Nephron progenitor cell (in vitro differentiated cells): ENCODE measurements around the gene EEA1.

Source experiments
- DNase-seq: peaks from one replicate; pipeline ENCODE4 v3.0.0; 2021
- H3K27ac Mint-ChIP-seq: 2 replicates; pipeline ENCODE4 v1.8.0; 2021; ENCODE audit warnings: mild to moderate bottlenecking, moderate library complexity, mixed read lengths
- H3K27me3 Mint-ChIP-seq: 2 replicates; pipeline ENCODE4 v1.8.0; 2021; ENCODE audit warnings: mild to moderate bottlenecking, low read depth, mixed read lengths; ENCODE audit not compliant: poor library complexity
- H3K36me3 Mint-ChIP-seq: 2 replicates; pipeline ENCODE4 v1.8.0; 2021; ENCODE audit warnings: low read depth, mixed read lengths
- H3K4me1 Mint-ChIP-seq: 2 replicates; pipeline ENCODE4 v1.8.0; 2021; ENCODE audit warnings: mixed read lengths
- H3K4me3 Mint-ChIP-seq: 2 replicates; pipeline ENCODE4 v1.8.0; 2021; ENCODE audit warnings: mild to moderate bottlenecking, moderate library complexity, mixed read lengths
- H3K9me3 Mint-ChIP-seq: 2 replicates; pipeline ENCODE4 v1.8.0; 2021; ENCODE audit warnings: mild to moderate bottlenecking, moderate library complexity, mixed read lengths
- TF ChIP-seq, protein P1 (sequence below): fragments of 200-600 bp; sonication (generic); IDR thresholded peaks from 2 replicates; pipeline ENCODE4 v1.5.0; 2021; ENCODE audit warnings: antibody characterized with exemption

EEA1 gene

DNA sequence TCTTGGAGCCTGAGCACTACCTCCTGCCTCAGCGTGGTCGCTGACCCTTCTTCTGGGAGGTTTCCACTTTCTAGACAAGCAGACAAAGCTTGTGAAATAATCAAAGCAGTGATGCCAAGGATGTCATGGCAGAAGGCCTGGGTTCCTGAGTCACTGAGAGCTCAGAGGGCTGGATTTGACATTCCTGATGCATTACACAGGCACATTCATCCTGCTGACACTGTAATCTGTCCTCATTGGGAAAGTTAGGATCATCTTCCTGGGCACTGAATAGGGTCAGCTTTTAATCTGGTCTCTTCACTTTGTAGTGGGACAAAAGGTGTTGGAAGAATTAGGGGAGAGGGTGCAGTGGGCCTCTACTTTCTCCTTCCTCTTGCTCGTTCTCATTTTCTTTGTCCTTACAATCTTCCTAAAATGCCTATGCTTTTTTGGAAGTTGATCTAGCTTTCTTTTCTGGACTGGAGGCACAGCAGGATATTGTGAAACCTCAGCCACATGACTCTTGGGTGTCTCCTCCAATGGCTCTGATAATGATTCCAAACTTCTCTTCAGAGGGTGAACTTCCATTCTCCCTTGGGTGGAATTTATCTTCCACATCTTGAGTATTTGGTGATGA is 29.6 kb downstream of the EEA1 start:
- no peak for DNase-seq
- H3K27ac Mint-ChIP-seq, result peak overlapping the region; percentile 88
- H3K9me3 Mint-ChIP-seq, result peaks cover 34% of the 10 kb centered on the region
- TF ChIP-seq, protein P1, sequence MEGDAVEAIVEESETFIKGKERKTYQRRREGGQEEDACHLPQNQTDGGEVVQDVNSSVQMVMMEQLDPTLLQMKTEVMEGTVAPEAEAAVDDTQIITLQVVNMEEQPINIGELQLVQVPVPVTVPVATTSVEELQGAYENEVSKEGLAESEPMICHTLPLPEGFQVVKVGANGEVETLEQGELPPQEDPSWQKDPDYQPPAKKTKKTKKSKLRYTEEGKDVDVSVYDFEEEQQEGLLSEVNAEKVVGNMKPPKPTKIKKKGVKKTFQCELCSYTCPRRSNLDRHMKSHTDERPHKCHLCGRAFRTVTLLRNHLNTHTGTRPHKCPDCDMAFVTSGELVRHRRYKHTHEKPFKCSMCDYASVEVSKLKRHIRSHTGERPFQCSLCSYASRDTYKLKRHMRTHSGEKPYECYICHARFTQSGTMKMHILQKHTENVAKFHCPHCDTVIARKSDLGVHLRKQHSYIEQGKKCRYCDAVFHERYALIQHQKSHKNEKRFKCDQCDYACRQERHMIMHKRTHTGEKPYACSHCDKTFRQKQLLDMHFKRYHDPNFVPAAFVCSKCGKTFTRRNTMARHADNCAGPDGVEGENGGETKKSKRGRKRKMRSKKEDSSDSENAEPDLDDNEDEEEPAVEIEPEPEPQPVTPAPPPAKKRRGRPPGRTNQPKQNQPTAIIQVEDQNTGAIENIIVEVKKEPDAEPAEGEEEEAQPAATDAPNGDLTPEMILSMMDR, result no peak
- H3K4me3 Mint-ChIP-seq, result no peak overlapping the region
- peaks cover 53% of the 10 kb centered on the region for H3K36me3 Mint-ChIP-seq
- H3K4me1 Mint-ChIP-seq, result peaks cover 14% of the 10 kb centered on the region
- H3K27me3 Mint-ChIP-seq, result no peaks in the 10 kb centered on the region

DNA sequence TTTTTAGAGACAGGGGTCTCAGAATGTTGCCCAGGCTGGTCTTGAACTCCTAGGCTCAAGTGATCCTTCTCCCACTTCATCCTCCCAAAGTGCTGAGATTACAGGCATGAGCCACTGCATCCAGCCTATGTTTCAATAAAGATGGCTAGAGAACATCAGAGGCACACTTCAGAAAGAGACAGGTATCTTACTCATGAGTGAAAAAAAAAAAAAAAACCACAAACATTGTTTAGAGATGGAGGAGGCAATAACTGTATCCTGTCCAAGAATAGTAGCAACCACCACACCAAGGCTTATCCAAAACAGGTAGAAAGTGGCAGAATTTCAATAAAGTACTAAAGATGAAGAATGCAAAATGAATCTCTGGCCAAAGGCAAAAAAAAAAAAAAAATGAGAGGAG is 30.3 kb downstream of the EEA1 start:
- no peak overlapping the region for H3K27ac Mint-ChIP-seq

DNA sequence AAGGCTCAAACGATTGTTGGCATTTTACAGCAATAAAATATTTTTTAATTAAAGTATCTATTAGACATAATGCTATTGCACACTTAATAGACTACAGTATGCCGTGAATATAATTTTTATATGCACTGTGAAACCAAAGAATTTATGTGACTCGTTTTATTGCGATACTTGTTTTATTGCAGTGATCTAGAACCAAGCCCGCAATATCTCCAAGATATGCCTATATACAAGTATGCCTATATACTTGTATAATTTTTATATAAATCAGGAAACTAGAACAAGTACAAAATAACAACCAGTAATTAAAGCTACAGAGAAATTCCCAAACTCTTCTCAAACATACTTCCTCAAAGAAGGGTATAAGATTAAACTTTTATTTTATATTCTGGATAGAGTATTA is 31.3 kb downstream of the EEA1 start:
- peaks cover 14% of the 10 kb centered on the region for H3K4me1 Mint-ChIP-seq
- no peak overlapping the region for H3K27ac Mint-ChIP-seq
- TF ChIP-seq, protein P1, result no peak
- no peak overlapping the region for H3K4me3 Mint-ChIP-seq
- H3K27me3 Mint-ChIP-seq, result no peaks in the 10 kb centered on the region
- no peak for DNase-seq
- peaks cover 41% of the 10 kb centered on the region for H3K36me3 Mint-ChIP-seq
- H3K9me3 Mint-ChIP-seq, result peaks cover 19% of the 10 kb centered on the region

More for the DNA sequence above, 30.3 kb downstream of the EEA1 start:
- Mint-ChIP-seq H3K36me3 (peaks cover 50% of the 10 kb centered on the region), H3K27me3 (no peaks in the 10 kb centered on the region), H3K4me1 (peaks cover 14% of the 10 kb centered on the region), H3K4me3 (no peak overlapping the region), H3K9me3 (peaks cover 27% of the 10 kb centered on the region)
- TF ChIP-seq, protein P1, result no peak
- no peak for DNase-seq

DNA sequence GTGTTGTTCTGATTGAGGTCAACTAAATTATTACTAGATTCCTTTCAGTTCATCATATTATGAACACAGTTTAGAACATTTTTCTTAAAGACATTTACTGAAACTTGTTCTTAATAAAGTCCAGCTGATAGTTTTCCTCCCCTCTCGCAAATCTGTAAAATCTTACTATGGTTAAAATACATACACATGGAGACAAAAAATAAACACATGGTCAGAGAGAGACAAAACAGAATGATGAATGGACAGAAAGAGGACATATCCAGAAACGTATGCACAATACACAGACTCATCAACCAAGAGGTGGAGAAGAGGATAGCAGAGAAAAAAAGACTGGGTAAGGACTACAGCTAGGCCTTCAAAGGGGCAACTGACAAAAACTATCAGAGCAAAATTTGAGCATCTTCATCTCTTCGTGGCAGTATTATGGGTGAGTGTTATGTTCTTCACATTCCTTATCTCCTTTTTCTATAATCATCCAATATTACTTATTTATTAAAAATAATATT is 38.4 kb downstream of the EEA1 start:
- Mint-ChIP-seq H3K27me3 (no peaks in the 10 kb centered on the region), H3K27ac (no peak overlapping the region), H3K9me3 (peaks cover 4% of the 10 kb centered on the region), H3K4me3 (no peak overlapping the region), H3K4me1 (no peaks in the 10 kb centered on the region), H3K36me3 (peaks cover 46% of the 10 kb centered on the region)
- TF ChIP-seq, protein P1, result no peak
- no peak for DNase-seq

DNA sequence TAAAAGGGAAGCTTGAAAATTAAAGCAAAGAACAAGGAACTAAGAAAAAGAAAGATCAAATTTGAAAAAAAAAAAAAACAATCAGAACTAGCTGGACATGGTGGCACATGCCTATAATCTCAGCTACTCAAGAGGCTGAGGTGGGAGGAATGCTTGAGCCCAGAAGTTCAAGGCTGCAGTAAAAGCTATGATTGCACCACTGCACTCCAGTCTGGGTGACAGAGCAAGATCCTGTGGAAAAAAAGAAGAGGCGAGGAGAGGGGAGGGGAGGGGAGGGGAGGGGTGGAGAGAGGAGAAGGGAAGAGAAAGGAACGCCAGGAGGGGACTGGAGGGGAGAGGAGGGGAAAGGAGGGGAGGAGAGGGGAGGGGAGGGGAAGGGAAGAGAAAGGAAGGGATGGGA is 43.0 kb downstream of the EEA1 start:
- Mint-ChIP-seq H3K9me3 (no peaks in the 10 kb centered on the region), H3K27me3 (no peaks in the 10 kb centered on the region), H3K4me3 (no peak overlapping the region), H3K4me1 (no peaks in the 10 kb centered on the region), H3K36me3 (peaks cover 70% of the 10 kb centered on the region), H3K27ac (no peak overlapping the region)
- DNase-seq, result no peak
- TF ChIP-seq, protein P1, result no peak

DNA sequence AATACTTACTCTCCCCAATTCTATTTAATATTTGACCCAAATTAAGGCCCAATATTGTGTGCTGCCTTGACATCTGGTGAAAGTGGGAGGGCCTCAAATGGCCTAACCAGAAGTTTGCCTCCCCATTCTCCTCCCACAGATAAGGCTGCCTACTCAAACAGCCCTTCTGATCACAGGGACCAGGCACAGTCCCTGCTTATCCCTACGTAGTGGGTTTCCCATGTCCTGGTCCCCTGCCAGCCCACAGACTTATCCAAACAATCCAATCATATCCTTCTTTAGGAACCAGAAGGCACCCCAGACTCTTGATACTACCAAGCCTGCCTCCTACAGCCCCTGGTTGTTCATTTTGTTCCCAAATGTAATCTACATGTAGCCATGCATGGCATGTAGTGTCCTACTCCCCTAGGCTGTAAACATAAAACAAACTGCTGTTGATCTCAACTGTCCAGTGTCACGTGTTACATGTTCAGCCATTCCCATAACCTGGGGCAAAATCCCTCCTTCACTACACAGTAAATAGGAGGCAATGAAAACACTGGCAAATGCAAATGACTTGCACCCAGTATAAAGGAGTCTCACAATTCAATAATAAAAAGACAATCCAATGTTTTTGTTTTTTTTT is 49.3 kb downstream of the EEA1 start:
- no peak overlapping the region for H3K4me3 Mint-ChIP-seq
- no peak for DNase-seq
- TF ChIP-seq, protein P1, result no peak
- H3K4me1 Mint-ChIP-seq, result peaks cover 11% of the 10 kb centered on the region
- H3K27me3 Mint-ChIP-seq, result peaks cover 3% of the 10 kb centered on the region
- peaks cover 66% of the 10 kb centered on the region for H3K36me3 Mint-ChIP-seq
- no peaks in the 10 kb centered on the region for H3K9me3 Mint-ChIP-seq
- peak overlapping the region; percentile 29 for H3K27ac Mint-ChIP-seq
